Activated CD4-positive, alpha-beta T cell treated with anti-CD3 and anti-CD28 coated beads, Interleukin-2, amount 10 ng/mL, durations not matched to agents 24 days and 14 days (primary cell): ENCODE results near the gene C19orf25. TPM values are rescaled to one million over a fixed set of nuclear protein-coding genes. Genes with fewer than 3 reads are reported as not detected.
"Not testable (repeated sequence)": the region's sequence is repeated elsewhere in the genome, so short reads cannot be mapped to it uniquely, and the experiment has no call there.

Experiments used
- DNase-seq: peaks from one replicate; pipeline ENCODE4 v3.0.0; 2022
- H3K27ac Mint-ChIP-seq: one replicate; pipeline ENCODE4 v1.8.0; 2022; ENCODE audit warnings: mild to moderate bottlenecking, mixed read lengths
- H3K27me3 Mint-ChIP-seq: one replicate; pipeline ENCODE4 v1.8.0; 2022; ENCODE audit warnings: mixed read lengths
- H3K36me3 Mint-ChIP-seq: one replicate; pipeline ENCODE4 v1.8.0; 2022; ENCODE audit warnings: low read depth, mild to moderate bottlenecking, mixed read lengths
- H3K4me1 Mint-ChIP-seq: one replicate; pipeline ENCODE4 v1.8.0; 2021; ENCODE audit warnings: mixed read lengths
- H3K4me3 Mint-ChIP-seq: one replicate; pipeline ENCODE4 v1.8.0; 2022; ENCODE audit warnings: mild to moderate bottlenecking, moderate library complexity, mixed read lengths
- H3K9me3 Mint-ChIP-seq: one replicate; pipeline ENCODE4 v1.8.0; 2021; ENCODE audit warnings: mixed read lengths
- intact Hi-C: fragments of 100-400 bp; cut with micrococcal nuclease; formaldehyde crosslinking; loops from one replicate; pipeline ENCODE4 v1.15.1; 2023
- total RNA-seq: library from RNA; stranded (reverse); gene quantifications from 2 replicates; pipeline ENCODE4 v1.2.3, GENCODE V29; 2022

The C19orf25 gene
- total RNA-seq, 1 donor from 2014 or later, result 38.0 TPM

DNA sequence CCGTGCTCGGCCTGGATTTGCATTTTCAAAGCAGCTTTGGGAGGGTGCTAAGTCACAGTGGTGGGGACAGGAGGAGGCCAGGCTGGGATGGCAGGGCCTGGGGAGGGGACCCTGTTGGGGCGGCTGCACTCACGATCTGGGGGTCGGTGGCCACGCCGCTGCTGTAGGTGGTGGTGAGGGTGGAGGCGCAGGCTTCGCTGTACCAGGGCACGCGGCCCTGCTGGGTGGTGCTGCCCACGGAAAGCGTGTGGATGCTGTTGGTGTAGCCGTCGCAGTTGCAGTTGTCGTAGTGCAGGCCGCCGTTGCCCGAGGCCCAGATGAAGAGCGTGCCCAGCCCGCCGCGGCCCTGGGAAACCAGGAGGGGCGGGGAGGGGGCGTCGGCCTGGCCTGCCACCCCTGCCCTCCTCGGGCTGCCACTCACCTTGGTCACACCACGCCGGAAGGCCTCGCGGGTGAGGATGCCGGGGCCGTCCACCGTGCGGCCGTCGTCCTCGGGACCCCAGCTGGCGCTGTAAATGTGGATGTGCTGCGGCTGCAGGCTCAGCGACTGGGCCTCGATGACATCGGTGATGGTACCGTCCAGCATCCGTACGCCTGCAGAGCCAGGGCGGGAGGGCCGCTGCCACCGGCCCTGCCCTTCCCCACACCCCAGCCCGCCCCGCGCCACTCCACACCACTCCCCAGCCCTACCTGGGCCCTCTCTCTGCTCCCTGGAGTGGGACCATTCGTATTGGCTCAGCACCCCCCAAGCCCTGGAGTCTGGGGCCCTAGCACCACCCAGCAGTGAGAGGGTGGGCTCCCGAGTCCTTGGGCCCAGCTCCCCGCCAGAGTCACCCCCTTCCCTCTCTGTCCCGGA lies 7.9 kb upstream of the C19orf25 start:
- Mint-ChIP-seq H3K4me3 (no peak overlapping the region), H3K4me1 (peaks cover 6% of the 10 kb centered on the region), H3K27me3 (peaks cover 4% of the 10 kb centered on the region), H3K27ac (no peak overlapping the region), H3K9me3 (no peaks in the 10 kb centered on the region), H3K36me3 (no peaks in the 10 kb centered on the region)
- intact Hi-C loops, result no loop called here
- no peak for DNase-seq

DNA sequence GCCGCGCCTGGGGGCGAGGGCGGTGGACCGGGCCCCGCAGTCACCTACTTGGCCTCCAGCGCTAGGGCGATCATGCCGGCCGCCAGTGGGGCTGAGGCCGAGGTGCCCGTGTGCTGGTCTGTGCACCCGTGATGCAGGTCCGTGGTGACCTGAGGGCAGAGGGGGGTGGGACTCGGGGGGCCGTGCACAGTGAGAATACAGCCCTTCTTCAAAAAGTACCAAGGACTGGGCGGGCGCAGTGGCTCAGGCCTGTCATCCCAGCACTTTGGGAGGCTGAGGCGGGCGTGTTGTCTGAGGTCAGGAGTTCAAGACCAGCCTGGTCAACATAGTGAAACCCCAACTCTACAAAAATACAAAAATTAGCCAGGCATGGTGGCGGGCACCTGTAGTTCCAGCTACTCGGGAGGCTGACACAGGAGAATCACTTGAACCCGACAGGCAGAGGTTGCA lies 5.0 kb upstream of the C19orf25 start:
- no peak overlapping the region for H3K27ac Mint-ChIP-seq
- H3K36me3 Mint-ChIP-seq, result peaks cover 2% of the 10 kb centered on the region
- no peaks in the 10 kb centered on the region for H3K27me3 Mint-ChIP-seq
- peaks cover 3% of the 10 kb centered on the region for H3K4me1 Mint-ChIP-seq
- no peaks in the 10 kb centered on the region for H3K9me3 Mint-ChIP-seq
- no peak for DNase-seq
- no peak overlapping the region for H3K4me3 Mint-ChIP-seq
- intact Hi-C loops, result no loop called here

DNA sequence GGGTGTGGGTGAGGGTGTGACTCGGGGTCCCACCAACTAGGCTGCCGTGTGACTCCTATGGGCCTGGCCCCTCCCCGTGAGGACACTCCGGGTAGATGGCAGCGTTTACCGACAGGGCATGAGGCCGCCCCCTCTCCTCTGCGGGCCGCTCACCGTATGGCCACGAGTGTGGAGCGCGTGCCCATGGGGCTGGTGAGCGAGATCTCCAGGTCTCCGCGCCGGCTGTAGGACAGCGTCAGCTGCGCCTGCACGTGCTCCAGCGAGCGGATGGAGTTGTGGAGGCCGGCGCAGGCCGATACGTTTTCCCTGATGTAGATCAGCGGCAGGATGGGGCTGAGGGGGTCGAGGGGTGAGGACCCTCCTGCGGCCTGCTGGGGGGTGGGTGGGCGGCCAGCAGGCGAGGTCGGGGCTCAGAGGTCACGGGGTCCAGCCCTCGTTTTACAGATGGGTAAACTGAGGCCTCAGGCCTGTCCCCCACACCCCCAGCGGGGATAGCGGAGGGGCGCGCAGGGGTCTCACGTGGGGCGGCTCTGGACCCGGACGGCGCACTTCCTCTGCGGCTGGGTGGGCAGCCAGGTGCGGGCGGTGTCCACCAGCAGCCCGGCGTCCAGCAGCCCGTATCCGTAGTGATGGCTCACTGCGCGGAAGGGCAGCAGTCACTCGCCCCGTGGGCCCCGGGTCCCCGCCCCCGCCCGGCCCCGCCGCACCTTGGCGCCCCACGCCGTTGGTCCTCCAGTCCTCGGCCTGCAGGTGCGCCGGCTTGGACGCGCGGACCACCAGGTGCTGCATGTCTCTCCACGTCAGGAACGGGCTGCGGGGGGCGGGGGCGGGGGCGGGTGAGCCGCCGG lies 4.3 kb upstream of the C19orf25 start:
- no peaks in the 10 kb centered on the region for H3K9me3 Mint-ChIP-seq

DNA sequence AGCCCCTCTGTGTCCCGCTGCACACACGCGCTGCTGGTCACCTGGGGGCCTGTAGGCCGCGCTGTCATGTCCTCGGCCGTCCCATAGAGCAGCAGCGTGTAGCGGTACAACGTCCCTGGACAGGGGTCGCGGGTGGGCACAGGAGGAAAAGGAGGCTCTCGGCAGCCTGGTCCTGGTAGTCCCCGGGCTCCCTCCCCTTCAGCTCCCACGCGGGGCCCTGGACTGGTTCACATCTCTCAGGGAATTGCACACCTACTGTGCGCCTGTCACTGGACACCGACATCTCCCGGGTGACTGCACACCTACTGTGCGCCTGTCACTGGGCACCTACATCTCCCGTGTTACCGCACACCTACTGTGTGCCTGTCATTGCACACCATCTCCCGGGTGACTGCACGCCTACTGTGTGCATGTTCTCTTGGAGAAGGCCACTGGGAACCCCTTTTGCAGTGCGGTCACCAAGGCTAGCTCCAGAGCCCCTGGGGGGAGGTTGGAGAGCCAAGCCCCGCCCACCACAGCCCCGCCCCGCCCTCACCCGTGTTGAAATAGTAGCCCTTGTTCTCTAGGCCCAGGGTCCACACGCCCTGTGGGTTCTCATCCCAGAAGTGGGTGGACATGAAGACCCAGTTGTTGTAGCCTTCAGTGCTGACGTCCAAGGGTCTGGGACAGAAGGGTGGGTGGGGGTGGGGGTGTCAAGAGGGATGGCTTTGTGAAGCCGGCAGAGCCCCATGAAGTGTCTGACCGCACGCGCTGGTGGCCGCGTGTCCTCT lies 3.5 kb upstream of the C19orf25 start:
- Mint-ChIP-seq H3K4me1 (peaks cover 11% of the 10 kb centered on the region), H3K27me3 (no peaks in the 10 kb centered on the region), H3K4me3 (no peak overlapping the region), H3K9me3 (no peaks in the 10 kb centered on the region), H3K27ac (no peak overlapping the region), H3K36me3 (peaks cover 3% of the 10 kb centered on the region)
- no peak for DNase-seq
- intact Hi-C loops, result no loop called here

More for the DNA sequence above, 4.3 kb upstream of the C19orf25 start:
- intact Hi-C loops, result no loop called here
- Mint-ChIP-seq H3K27ac (no peak overlapping the region), H3K4me3 (no peak overlapping the region), H3K27me3 (no peaks in the 10 kb centered on the region), H3K4me1 (peaks cover 5% of the 10 kb centered on the region), H3K36me3 (peaks cover 3% of the 10 kb centered on the region)
- DNase-seq, result no peak

DNA sequence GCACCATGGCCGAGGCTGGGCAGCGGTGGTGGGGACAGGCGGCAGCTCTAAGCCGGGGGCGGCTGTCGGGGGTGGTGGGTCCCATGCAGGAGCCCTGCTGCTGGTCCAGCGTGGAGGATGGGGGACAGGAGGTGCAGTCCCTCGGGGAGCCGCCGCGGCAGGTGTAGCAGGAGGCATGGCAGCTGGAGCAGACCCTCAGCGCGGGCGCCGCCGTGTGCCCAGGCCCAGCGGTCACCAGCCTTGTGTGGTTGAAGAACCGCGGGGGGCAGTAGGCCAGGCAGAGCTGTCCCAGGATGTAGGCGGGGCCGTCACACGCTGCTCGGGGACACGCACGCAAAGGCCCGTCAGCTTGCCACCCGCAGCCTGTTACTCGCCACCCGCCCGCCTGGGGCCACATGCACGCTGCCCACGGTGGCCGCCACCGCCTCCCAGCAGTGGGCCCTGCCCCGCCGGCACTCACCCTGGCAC lies 2.9 kb upstream of the C19orf25 start:
- no peak for DNase-seq
- H3K36me3 Mint-ChIP-seq, result peaks cover 4% of the 10 kb centered on the region
- H3K27ac Mint-ChIP-seq, result no peak overlapping the region
- no peaks in the 10 kb centered on the region for H3K27me3 Mint-ChIP-seq
- H3K4me3 Mint-ChIP-seq, result no peak overlapping the region
- H3K9me3 Mint-ChIP-seq, result no peaks in the 10 kb centered on the region
- intact Hi-C loops, result no loop called here
- peaks cover 13% of the 10 kb centered on the region for H3K4me1 Mint-ChIP-seq

DNA sequence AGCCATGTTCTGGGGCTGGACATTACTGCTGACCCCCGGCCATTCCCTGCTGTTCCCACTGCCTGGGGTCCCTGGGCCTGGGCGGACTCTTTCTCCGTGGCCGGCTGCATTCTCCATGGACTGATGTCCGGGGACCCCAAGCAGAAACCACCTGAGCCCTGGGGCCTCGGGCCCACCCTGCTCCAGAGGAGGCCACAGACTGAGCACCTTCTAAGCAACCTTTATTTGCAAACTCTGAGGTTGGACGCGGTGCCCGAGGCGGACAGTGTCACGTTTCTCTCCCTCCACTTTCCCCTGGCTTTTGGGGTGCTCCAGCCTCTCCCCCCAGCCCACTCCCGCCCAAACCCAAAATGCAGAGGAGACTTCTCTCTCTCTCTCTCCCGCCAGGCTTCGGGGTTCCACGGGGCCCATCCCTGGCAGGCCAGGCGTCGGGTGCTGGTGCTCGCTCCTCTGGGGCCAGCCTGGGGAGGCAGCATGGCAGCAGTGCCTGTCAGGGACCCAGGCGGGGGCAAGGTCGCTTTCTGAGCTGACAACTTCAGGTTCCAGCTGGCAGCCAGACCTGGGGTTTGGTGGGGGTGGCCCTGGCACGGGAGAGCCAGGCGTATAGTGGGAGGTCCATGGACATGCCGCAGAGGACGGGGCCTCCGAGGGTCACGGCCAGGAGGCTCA lies 2.3 kb upstream of the C19orf25 start:
- no peak overlapping the region for H3K4me3 Mint-ChIP-seq
- H3K9me3 Mint-ChIP-seq, result no peaks in the 10 kb centered on the region
- no peak for DNase-seq
- no peak overlapping the region for H3K27ac Mint-ChIP-seq
- no peaks in the 10 kb centered on the region for H3K27me3 Mint-ChIP-seq
- peaks cover 4% of the 10 kb centered on the region for H3K36me3 Mint-ChIP-seq
- peaks cover 13% of the 10 kb centered on the region for H3K4me1 Mint-ChIP-seq
- intact Hi-C loops, result no loop called here

DNA sequence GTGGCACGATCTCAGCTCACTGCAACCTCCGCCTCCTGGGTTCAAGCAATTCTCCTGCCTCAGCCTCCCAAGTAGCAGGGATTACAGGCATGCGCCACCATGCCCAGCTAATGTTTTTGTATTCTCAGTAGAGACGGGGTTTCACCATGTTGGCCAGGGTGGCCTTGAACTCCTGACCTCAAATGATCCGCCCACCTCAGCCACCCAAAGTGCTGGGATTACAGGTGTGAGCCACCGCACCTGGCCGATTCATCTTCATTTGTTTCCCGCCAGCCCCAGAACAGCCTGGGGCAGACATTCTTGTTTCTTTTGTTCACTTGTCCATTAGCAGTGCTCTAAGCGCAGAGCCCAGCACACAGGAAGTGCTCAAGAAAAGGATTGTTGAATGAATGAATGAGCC lies 2.0 kb downstream of the C19orf25 start:
- not testable (repeated sequence) for H3K27me3 Mint-ChIP-seq, H3K9me3 Mint-ChIP-seq, H3K36me3 Mint-ChIP-seq, DNase-seq, H3K27ac Mint-ChIP-seq
- intact Hi-C loops, result loop anchor here (5.0 kb wide), 2 partner anchors 35 to 40 kb away; partner anchors contain the start of genes ADAMTSL5 and RPS15
- Mint-ChIP-seq H3K4me1 (peaks cover 13% of the 10 kb centered on the region), H3K4me3 (peak overlapping the region; percentile 39)

DNA sequence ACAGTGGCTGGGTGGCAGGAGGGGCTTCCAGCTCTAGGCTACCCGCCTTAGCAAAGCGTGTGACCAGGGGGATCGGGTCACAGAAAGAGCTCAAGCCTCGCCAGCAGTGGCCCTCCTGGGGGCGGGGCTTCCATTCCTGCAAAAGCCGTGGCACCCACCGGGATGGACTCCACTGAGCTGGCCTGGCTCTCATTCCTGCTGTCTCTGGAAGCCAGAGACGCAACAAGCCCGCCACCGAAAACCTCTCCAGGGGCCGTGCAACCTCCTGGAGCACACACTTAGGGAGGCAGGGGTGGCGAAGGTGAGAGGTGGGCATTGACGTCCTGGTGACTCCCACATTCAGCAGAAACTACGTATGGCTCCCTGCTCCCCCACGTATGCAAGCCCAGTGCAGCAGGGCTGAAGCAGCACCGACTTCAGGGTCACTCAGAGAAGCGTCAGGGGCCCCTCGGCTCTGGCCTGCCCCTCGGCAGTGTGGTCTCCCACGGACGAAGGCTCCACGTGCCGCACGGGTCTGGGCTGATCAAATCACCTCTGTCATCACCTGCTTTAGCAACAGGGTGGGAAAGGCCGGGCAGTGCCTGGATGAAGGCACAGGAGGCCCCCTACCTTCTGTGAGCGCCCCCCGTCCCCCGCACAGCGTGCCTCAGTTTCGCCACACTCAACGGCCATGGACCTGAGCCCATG lies 3.1 kb downstream of the C19orf25 start:
- Mint-ChIP-seq H3K36me3 (peaks cover 4% of the 10 kb centered on the region), H3K27me3 (peaks cover 5% of the 10 kb centered on the region), H3K4me3 (no peak overlapping the region), H3K4me1 (peaks cover 15% of the 10 kb centered on the region), H3K9me3 (no peaks in the 10 kb centered on the region), H3K27ac (no peak overlapping the region)
- no peak for DNase-seq
- intact Hi-C loops, result loop anchor here (5.0 kb wide), 2 partner anchors 36 to 39 kb away; partner anchors contain the start of genes ADAMTSL5 and RPS15

DNA sequence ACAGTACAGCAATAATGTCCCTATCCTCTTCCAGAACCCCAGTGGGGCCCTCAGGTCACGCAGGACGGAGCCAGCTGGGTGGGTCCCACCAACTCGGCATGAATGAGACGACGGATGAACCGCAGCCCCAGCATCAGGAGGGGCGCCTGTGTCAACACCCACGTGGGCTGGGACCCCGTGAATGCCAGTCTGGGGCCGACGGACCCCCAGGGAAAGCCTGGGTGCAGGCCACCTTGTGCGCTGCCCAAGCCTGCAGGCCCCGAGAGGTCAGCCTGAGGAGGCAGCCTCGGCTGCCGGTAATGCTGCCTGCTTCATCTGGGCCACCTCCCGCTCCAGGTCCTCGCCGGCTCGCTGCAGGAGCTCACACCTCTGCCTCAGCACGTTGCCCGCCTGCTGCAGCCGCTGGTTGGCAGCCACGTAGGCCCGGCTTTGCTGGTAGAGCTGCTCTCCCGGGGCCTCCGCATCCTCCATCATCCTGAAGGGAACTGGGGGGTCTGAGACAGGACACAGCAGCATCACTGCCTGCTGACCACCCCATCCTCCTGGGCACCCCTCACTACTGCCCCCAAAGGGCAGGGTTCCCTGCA lies 4.2 kb downstream of the C19orf25 start:
- intact Hi-C loops, result loop anchor here (5.0 kb wide), 2 partner anchors 37 to 38 kb away; partner anchors contain the start of genes ADAMTSL5 and RPS15
- DNase-seq, result no peak
- no peak overlapping the region for H3K4me3 Mint-ChIP-seq
- no peaks in the 10 kb centered on the region for H3K9me3 Mint-ChIP-seq
- H3K27ac Mint-ChIP-seq, result no peak overlapping the region
- H3K4me1 Mint-ChIP-seq, result peaks cover 15% of the 10 kb centered on the region
- peaks cover 6% of the 10 kb centered on the region for H3K27me3 Mint-ChIP-seq
- H3K36me3 Mint-ChIP-seq, result peaks cover 6% of the 10 kb centered on the region

DNA sequence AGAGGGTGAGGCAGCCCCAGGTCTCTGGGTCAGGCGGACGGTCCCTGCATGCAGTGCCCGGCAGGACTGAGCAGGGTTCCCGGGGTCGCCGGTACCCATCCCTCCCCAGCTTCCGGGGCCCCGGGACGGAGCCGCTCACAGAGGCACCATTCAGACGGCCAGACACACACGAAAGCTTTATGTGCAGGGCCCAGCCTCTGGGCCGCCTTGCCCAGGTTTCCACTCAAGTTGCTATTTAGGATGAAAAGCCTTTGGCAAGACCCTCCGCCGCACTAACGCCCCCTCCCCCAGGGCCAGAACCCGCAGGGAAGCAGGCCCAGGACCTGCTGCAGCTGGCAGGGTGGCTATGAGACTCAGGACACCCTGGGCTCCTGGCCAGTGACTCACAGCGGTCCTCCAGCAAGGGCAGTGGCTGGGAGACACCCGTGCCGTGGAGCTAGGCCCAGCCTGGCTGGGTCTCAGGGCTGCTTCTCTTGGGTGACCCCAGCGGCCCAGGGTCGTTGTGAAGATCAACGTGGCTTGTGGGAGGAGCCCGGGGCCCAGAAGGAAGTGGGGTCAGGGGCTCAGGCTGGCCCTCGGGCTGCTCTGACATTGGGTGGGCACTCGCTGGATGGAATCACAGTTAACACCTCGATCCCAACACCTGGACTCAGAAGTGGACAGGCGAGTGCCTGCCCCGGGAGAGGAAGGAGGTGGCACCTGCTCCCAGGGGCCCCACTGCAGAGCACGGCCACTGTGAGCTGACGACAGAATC lies 4.8 kb downstream of the C19orf25 start:
- peaks cover 13% of the 10 kb centered on the region for H3K4me1 Mint-ChIP-seq
- peaks cover 5% of the 10 kb centered on the region for H3K36me3 Mint-ChIP-seq
- no peak for DNase-seq
- H3K27me3 Mint-ChIP-seq, result peaks cover 6% of the 10 kb centered on the region
- H3K9me3 Mint-ChIP-seq, result no peaks in the 10 kb centered on the region
- no peak overlapping the region for H3K27ac Mint-ChIP-seq
- no peak overlapping the region for H3K4me3 Mint-ChIP-seq
- intact Hi-C loops, result no loop called here

DNA sequence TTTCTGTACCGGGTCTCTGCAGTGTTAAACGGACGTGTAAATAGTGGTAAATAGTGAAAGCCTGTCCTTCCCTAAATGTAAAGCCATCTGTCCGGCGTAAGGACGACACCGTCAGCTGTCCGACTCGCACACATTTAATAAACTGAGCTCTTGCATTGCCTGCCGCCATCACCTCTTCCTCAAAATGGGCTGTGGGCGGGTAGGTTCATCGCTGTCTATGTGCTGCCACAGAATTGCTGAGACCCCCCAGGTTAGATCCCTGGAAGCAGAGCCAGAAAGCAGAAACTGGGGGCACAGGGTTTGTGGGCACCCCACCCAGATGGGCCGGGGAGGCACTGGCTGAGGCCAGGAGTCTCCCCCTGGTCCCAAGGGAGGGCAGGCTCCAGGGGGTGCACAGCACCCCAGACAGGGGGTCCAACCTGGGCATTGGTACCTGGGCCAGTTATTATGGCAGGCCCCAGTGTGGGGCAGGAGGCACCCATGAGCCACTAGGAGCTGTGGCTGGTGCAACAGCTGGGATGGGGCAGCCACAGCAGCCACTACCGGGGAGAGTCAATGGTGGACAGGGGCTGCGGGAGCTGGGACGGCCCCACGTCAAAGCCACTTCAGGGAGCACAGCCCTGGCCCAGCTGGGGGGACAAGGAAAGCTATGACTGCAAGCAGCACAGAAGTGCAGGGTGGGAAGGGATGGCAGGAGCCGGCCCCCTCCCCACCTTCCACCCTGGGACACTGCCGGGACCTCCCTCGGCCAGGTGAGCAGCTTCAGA lies 5.7 kb downstream of the C19orf25 start:
- no peak overlapping the region for H3K4me3 Mint-ChIP-seq
- DNase-seq, result no peak
- H3K36me3 Mint-ChIP-seq, result peaks cover 3% of the 10 kb centered on the region
- peaks cover 9% of the 10 kb centered on the region for H3K4me1 Mint-ChIP-seq
- intact Hi-C loops, result no loop called here
- no peaks in the 10 kb centered on the region for H3K9me3 Mint-ChIP-seq
- H3K27ac Mint-ChIP-seq, result no peak overlapping the region
- peaks cover 6% of the 10 kb centered on the region for H3K27me3 Mint-ChIP-seq
